Renal cortex interstitium (tissue), 11 donors: Measurements from ENCODE around the gene PRSS2. TPM values are rescaled to one million over a fixed set of nuclear protein-coding genes. Genes with fewer than 3 reads are reported as not detected.
"Not testable (repeated sequence)": the region's sequence is repeated elsewhere in the genome, so short reads cannot be mapped to it uniquely, and the experiment has no call there.

Experiments used
- DNase-seq, 11 donors: peaks; one replicate each; pipeline ENCODE4 v3.0.0-alpha.2; 2013; ENCODE audit warnings: low read depth in 9 of 11, low spot score in 4 of 11; ENCODE audit errors: extremely low read depth in 1 of 11
- polyA plus RNA-seq, 3 donors: library from polyadenylated mRNA; unstranded; fragments of 120-200 nt; gene quantifications; one replicate each; pipeline ENCODE4 v1.2.1, GENCODE V29; 2013; ENCODE audit not compliant: insufficient read length in 3 of 3

The PRSS2 gene
- polyA plus RNA-seq, 3 donors: not detected

GRCh38 chr7:142753925-142754491 is 16.8 kb upstream of the PRSS2 start:
- not testable (repeated sequence) for DNase-seq

GRCh38 chr7:142754681-142755575 is 15.8 kb upstream of the PRSS2 start:
- no peak for DNase-seq

GRCh38 chr7:142758312-142758711 is 12.5 kb upstream of the PRSS2 start:
- not testable (repeated sequence) for DNase-seq

- DNase-seq: no peak
Observed at GRCh38 chr7:142759433-142759832, 11.3 kb upstream of the PRSS2 start.

GRCh38 chr7:142760071-142760642 is 10.6 kb upstream of the PRSS2 start:
- DNase-seq: no peak

- DNase-seq: not testable (repeated sequence)
Observed at GRCh38 chr7:142761606-142762005, 9.2 kb upstream of the PRSS2 start.

- no peak for DNase-seq
Observed at GRCh38 chr7:142762104-142762503, 8.7 kb upstream of the PRSS2 start.

- no peak for DNase-seq
Observed at GRCh38 chr7:142767451-142767850, 3.3 kb upstream of the PRSS2 start.

- no peak for DNase-seq
Observed at GRCh38 chr7:142767861-142768260, 2.9 kb upstream of the PRSS2 start.

GRCh38 chr7:142768885-142769284 is 1.9 kb upstream of the PRSS2 start:
- not testable (repeated sequence) for DNase-seq

GRCh38 chr7:142771353-142771723 is 568 bp downstream of the PRSS2 start:
- DNase-seq: peak in 8 of 11 donors; percentile 2 to 31 (median 14)

GRCh38 chr7:142772051-142772450 is 1.3 kb downstream of the PRSS2 start:
- no peak for DNase-seq

- no peak for DNase-seq
Observed at GRCh38 chr7:142772673-142773072, 1.9 kb downstream of the PRSS2 start.

- DNase-seq: no peak
Observed at GRCh38 chr7:142773230-142773629, 2.5 kb downstream of the PRSS2 start.

GRCh38 chr7:142773937-142774744 is 3.4 kb downstream of the PRSS2 start:
- no peak for DNase-seq

- no peak for DNase-seq
Observed at GRCh38 chr7:142774826-142775225, 4.1 kb downstream of the PRSS2 start.

GRCh38 chr7:142775351-142776115 is 4.8 kb downstream of the PRSS2 start:
- not testable (repeated sequence) for DNase-seq

- DNase-seq: no peak
Observed at GRCh38 chr7:142776206-142776844, 5.6 kb downstream of the PRSS2 start.
